ENCODE measurements around the gene INPP5A. TPM values are rescaled to one million over a fixed set of nuclear protein-coding genes. Genes with fewer than 3 reads are reported as not detected.

INPP5A gene
- total RNA-seq, 1 donor from 2014 or later, result 29.5 TPM

DNA sequence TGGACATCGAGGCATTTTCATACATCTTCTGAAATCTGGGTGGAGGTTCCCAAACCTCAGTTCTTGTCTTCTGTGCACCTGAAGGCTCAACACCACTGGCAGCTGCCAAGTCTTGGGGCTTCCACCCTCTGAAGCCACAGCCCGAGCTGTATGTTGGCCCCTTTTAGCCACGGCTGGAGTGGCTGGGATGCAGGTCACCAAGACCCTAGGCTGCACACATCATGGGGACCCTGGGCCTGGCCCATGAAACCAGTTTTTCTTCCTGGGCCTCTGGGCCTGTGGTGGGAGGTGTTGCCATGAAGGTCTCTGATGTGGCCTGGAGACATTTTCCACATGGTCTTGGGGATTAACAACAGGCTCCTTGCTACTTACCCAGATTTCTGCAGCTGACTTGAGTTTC lies 62.1 kb downstream of the INPP5A start:
- DNase-seq (ENCODE audit: low read depth) (no peak), FAIRE-seq (no peak)
- Histone ChIP-seq H3K4me3 (ENCODE audit: low read depth, low read length) (no peak overlapping the region), H3K27me3 (ENCODE audit: control insufficient read depth, insufficient read depth, low read length) (no peaks in the 10 kb centered on the region), H3K36me3 (ENCODE audit: control insufficient read depth, insufficient read depth, low read length) (no peaks in the 10 kb centered on the region)
- TF ChIP-seq, protein P1, sequence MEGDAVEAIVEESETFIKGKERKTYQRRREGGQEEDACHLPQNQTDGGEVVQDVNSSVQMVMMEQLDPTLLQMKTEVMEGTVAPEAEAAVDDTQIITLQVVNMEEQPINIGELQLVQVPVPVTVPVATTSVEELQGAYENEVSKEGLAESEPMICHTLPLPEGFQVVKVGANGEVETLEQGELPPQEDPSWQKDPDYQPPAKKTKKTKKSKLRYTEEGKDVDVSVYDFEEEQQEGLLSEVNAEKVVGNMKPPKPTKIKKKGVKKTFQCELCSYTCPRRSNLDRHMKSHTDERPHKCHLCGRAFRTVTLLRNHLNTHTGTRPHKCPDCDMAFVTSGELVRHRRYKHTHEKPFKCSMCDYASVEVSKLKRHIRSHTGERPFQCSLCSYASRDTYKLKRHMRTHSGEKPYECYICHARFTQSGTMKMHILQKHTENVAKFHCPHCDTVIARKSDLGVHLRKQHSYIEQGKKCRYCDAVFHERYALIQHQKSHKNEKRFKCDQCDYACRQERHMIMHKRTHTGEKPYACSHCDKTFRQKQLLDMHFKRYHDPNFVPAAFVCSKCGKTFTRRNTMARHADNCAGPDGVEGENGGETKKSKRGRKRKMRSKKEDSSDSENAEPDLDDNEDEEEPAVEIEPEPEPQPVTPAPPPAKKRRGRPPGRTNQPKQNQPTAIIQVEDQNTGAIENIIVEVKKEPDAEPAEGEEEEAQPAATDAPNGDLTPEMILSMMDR (IDR thresholded peaks at IDR 0.05; ENCODE audit: insufficient read depth, low read length, severe bottlenecking), result no peak

DNA sequence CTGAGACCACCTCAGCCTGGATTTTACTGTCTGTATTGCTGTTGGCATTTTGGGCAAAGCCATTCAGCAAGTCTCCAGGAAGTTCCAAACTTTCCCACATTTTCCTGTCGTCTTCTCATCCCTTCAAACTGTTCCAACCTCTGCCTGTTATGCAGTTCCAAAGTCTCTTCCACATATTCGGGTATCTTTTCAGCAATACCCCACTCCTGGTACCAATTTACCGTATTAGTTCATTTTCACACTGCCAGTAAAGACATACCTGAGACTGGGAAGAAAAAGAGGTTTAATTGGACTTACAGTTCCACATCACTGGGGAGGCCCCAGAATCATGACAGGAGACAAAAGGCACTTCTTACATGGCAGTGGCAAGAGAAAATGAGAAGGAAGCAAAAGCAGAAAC lies 62.8 kb downstream of the INPP5A start:
- TF ChIP-seq, protein P1 (IDR thresholded peaks at IDR 0.05; ENCODE audit: insufficient read depth, low read length, severe bottlenecking), result no peak
- Histone ChIP-seq H3K36me3 (ENCODE audit: control insufficient read depth, insufficient read depth, low read length) (no peaks in the 10 kb centered on the region), H3K27me3 (ENCODE audit: control insufficient read depth, insufficient read depth, low read length) (no peaks in the 10 kb centered on the region), H3K4me3 (ENCODE audit: low read depth, low read length) (no peak overlapping the region)
- no peak for DNase-seq (ENCODE audit: low read depth)
- no peak for FAIRE-seq

DNA sequence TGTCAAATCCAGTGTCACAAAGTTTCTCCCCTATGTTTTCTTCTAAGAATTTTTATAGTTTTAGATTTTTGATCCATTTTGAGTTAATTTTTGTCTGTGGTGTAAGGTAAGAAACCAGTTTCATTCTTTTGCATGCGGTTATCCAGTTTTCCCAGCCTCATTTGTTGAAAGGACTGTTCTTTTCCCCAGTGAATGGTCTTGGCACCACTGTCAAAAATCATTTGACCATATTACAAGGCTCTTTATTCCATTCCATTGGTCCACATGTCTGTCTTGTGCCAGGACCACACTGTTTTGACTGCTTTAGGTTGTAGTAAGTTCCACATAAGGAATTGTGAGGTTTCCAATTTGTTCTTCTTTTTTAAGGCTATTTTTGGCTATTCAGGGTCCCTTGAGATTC lies 64.0 kb downstream of the INPP5A start:
- Histone ChIP-seq H3K36me3 (ENCODE audit: control insufficient read depth, insufficient read depth, low read length) (no peaks in the 10 kb centered on the region), H3K4me3 (ENCODE audit: low read depth, low read length) (no peak overlapping the region), H3K27me3 (ENCODE audit: control insufficient read depth, insufficient read depth, low read length) (no peaks in the 10 kb centered on the region)
- DNase-seq (ENCODE audit: low read depth), result no peak
- TF ChIP-seq, protein P1 (IDR thresholded peaks at IDR 0.05; ENCODE audit: insufficient read depth, low read length, severe bottlenecking), result no peak
- no peak for FAIRE-seq

DNA sequence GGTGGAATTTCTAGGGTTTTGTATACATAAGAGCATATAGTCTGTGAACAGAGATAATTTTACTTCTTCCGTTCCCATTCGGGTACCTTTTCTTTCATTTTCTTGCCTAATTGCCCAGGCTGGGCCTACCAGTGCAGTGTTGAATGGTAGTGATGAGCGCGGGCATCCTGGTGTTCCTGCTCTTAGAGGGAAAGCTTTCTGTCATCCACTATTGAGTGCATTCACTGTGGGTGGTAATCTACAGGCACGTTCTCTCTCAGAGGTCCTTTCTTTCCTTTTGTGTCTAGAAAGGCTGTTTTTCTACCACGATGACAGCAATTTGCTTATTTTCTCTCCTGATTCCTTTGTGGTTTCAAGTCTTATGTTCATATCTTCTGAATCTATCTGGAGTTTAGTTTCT lies 65.0 kb downstream of the INPP5A start:
- TF ChIP-seq, protein P1 (IDR thresholded peaks at IDR 0.05; ENCODE audit: insufficient read depth, low read length, severe bottlenecking), result no peak
- no peak for DNase-seq (ENCODE audit: low read depth)
- H3K4me3 ChIP-seq (ENCODE audit: low read depth, low read length), result no peak overlapping the region
- H3K36me3 ChIP-seq (ENCODE audit: control insufficient read depth, insufficient read depth, low read length), result no peaks in the 10 kb centered on the region
- no peaks in the 10 kb centered on the region for H3K27me3 ChIP-seq (ENCODE audit: control insufficient read depth, insufficient read depth, low read length)
- no peak for FAIRE-seq

DNA sequence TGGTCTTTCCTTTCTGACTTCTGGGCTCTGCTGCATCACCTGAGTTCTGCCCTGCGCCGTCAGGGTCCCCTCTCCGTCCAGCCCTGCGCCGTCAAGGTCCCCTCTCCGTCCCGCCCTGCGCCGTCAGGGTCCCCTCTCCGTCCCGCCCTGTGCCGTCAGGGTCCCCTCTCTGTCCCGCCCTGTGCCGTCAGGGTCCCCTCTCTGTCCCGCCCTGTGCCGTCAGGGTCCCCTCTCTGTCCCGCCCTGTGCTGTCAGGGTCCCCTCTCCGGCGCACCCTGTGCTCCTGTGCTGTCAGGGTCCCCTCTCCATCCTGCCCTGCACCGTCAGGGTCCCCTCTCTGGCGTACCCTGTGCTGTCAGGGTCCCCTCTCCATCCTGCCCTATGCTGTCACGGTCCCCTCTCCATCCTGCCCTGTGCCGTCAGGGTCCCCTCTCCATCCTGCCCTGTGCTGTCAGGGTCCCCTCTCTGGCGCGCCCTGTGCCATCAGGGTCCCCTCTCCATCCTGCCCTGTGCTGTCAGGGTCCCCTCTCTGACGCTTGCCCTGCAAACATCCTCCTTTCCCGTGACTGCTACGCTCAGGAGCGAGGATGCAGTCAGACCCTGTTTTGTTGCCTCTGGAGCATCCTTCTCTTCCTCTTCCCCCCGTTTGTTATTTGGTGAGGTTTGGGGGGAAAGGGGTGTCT lies 66.4 kb downstream of the INPP5A start:
- DNase-seq (ENCODE audit: low read depth), result no peak
- no peak for FAIRE-seq
- Histone ChIP-seq H3K4me3 (ENCODE audit: low read depth, low read length) (no peak overlapping the region), H3K27me3 (ENCODE audit: control insufficient read depth, insufficient read depth, low read length) (no peaks in the 10 kb centered on the region), H3K36me3 (ENCODE audit: control insufficient read depth, insufficient read depth, low read length) (no peaks in the 10 kb centered on the region)
- TF ChIP-seq, protein P1 (IDR thresholded peaks at IDR 0.05; ENCODE audit: insufficient read depth, low read length, severe bottlenecking), result no peak

DNA sequence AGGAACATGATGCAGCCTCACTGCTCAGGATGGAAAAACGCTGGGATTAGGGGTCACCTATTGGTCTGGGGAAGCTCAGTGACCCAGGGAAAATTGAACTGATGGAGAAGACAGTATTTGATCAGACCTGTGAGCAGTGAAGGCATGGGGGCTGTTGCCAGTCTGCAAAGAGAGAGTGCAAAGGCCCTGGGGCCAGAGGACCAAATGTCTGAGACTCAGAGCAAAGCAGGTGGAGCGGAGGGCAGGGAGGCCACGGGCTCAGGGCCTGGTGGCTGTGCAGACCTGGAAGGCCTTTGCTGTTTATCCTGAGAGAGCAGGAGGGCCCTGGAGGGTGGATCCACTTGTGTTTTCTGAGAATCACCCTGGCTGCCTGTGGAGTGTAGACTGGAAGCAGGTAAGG lies 67.1 kb downstream of the INPP5A start:
- FAIRE-seq (no peak), DNase-seq (ENCODE audit: low read depth) (no peak)
- no peaks in the 10 kb centered on the region for H3K27me3 ChIP-seq (ENCODE audit: control insufficient read depth, insufficient read depth, low read length)
- TF ChIP-seq, protein P1 (IDR thresholded peaks at IDR 0.05; ENCODE audit: insufficient read depth, low read length, severe bottlenecking), result no peak
- H3K4me3 ChIP-seq (ENCODE audit: low read depth, low read length), result no peak overlapping the region
- H3K36me3 ChIP-seq (ENCODE audit: control insufficient read depth, insufficient read depth, low read length), result no peaks in the 10 kb centered on the region

Data from bronchial epithelial cell (primary cell).